Astrocyte of the cerebellum (primary cell): Measurements from ENCODE around the gene MYOCD.

Experiments
- DNase-seq: peaks from one replicate; pipeline ENCODE4 v3.0.0-alpha.2; 2011; ENCODE audit warnings: low read depth
- H3K4me3 ChIP-seq: 2 replicates; pipeline ENCODE4 v1.5.1; 2011; ENCODE audit warnings: mild to moderate bottlenecking, low read depth, low read length, moderate library complexity
- in situ Hi-C: cut with HindIII; loops from 2 replicates; pipeline ENCODE4 v1.10.0; 2017; ENCODE audit warnings: low sequenced_read_pairs
- TF ChIP-seq, protein P1 (sequence below): IDR thresholded peaks from 2 replicates; pipeline ENCODE4 v1.5.1; 2012; ENCODE audit warnings: low read length, low read depth, moderate library complexity, mild to moderate bottlenecking; ENCODE audit errors: missing control alignments

Gene MYOCD

GRCh38 chr17:12800855-12801365 lies 135.2 kb downstream of the MYOCD start:
- in situ Hi-C loops: no loop called here
- no peak for DNase-seq

GRCh38 chr17:12806630-12807029 lies 140.9 kb downstream of the MYOCD start:
- TF ChIP-seq, protein P1, sequence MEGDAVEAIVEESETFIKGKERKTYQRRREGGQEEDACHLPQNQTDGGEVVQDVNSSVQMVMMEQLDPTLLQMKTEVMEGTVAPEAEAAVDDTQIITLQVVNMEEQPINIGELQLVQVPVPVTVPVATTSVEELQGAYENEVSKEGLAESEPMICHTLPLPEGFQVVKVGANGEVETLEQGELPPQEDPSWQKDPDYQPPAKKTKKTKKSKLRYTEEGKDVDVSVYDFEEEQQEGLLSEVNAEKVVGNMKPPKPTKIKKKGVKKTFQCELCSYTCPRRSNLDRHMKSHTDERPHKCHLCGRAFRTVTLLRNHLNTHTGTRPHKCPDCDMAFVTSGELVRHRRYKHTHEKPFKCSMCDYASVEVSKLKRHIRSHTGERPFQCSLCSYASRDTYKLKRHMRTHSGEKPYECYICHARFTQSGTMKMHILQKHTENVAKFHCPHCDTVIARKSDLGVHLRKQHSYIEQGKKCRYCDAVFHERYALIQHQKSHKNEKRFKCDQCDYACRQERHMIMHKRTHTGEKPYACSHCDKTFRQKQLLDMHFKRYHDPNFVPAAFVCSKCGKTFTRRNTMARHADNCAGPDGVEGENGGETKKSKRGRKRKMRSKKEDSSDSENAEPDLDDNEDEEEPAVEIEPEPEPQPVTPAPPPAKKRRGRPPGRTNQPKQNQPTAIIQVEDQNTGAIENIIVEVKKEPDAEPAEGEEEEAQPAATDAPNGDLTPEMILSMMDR: no peak
- H3K4me3 ChIP-seq: no peak overlapping the region
- no peak for DNase-seq
- in situ Hi-C loops: no loop called here

More at GRCh38 chr17:12800855-12801365, 135.2 kb downstream of the MYOCD start:
- H3K4me3 ChIP-seq: no peak overlapping the region
- TF ChIP-seq, protein P1: no peak

DNA sequence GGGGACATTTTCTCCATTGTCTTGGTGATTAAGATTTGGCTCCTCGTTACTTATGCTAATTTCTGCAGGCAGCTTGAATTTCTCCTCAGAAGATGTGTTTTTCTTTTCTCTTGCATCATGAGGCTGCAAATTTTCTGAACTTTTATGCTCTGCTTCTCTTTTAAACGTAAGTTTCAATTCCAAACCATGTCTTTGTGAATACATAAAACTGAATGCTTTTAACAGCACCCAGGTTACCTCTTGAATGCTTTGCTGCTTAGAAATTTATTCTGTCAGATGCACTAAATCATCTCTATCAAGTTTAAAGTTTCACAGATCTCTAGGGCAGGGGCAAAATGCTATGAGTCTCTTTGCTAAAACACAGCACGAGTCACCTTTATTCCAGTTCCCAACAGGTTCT lies 143.0 kb downstream of the MYOCD start:
- DNase-seq: no peak
- TF ChIP-seq, protein P1: no peak
- H3K4me3 ChIP-seq: no peak overlapping the region
- in situ Hi-C loops: no loop called here

GRCh38 chr17:12812877-12813276 lies 147.2 kb downstream of the MYOCD start:
- in situ Hi-C loops: no loop called here

GRCh38 chr17:12813664-12814063 lies 148.0 kb downstream of the MYOCD start:
- no peak for DNase-seq
- no peak overlapping the region for H3K4me3 ChIP-seq
- TF ChIP-seq, protein P1: no peak
- in situ Hi-C loops: no loop called here

More at GRCh38 chr17:12812877-12813276, 147.2 kb downstream of the MYOCD start:
- no peak overlapping the region for H3K4me3 ChIP-seq
- DNase-seq: no peak
- TF ChIP-seq, protein P1: no peak

- no peak overlapping the region for H3K4me3 ChIP-seq
- TF ChIP-seq, protein P1: no peak
- DNase-seq: no peak
- in situ Hi-C loops: loop anchor here (5.0 kb wide), 1 partner anchor 43 kb away; no protein-coding TSS in a partner anchor
Measured at GRCh38 chr17:12814718-12815117, 149.0 kb downstream of the MYOCD start.
